ENCODE data around the gene MXD4. TPM values are rescaled to one million over a fixed set of nuclear protein-coding genes. Genes with fewer than 3 reads are reported as not detected.
A peak's percentile ranks its signal among the peaks of the same experiment; 100 is the strongest.
"Not testable (repeated sequence)": the region's sequence is repeated elsewhere in the genome, so short reads cannot be mapped to it uniquely, and the experiment has no call there.

The MXD4 gene
- total RNA-seq, 2 donors from 2014 or later: 13.9 to 14.5 TPM

- ATAC-seq (no peak), DNase-seq (ENCODE audit: low spot score) (no peak)
- H3K4me3 Mint-ChIP-seq: peak overlapping the region; percentile 88
- no peaks in the 10 kb centered on the region for H3K9me3 Mint-ChIP-seq
- H3K27me3 Mint-ChIP-seq: no peaks in the 10 kb centered on the region
- H3K36me3 Mint-ChIP-seq: peaks cover 21% of the 10 kb centered on the region
- peaks cover 43 to 59% of the 10 kb centered on the region in 2 donors for H3K4me1 Mint-ChIP-seq (ENCODE audit: low read depth in 2 of 2)
- H3K27ac Mint-ChIP-seq: peak overlapping the region; percentile 75 to 81
Measured at GRCh38 chr4:2241003-2241402, 20.9 kb downstream of the MXD4 start.

DNA sequence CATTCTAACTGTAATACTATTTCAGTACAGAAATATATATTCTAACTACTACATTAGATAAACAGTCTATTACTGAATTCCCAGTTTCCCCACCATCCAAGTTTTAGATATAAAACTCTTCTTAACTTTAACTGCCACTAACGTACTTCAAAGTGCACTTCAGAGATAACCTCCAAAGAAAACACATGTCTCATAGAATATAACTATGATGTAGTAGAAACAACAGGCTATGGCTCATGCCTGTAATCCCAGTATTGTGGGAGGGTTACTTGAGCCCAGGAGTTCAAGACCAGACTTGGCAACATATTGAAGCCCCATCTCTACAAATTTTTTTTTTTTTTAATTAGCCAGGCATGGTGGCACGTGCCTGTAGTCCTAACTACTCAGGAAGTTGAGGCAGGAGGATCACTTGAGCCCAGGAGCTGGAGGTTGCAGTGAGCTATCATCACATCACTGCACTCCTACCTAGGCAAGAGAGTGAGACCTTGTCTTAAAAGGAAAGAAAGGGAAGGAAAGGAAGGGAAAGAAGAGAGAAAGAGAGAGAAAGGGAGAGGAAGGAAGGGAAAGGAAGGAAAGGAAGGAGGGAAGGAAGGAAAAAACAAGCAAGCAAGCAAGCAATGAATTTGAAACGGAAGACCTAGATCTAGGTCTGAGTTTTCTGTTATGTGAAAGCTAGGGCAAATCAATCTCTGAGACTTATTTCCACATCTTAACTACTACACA is 24.8 kb downstream of the MXD4 start:
- no peaks in the 10 kb centered on the region for H3K27me3 Mint-ChIP-seq
- H3K4me1 Mint-ChIP-seq (ENCODE audit: low read depth in 2 of 2): peaks cover 38 to 49% of the 10 kb centered on the region in 2 donors
- peak overlapping the region; percentile 48 for H3K4me3 Mint-ChIP-seq
- H3K9me3 Mint-ChIP-seq: no peaks in the 10 kb centered on the region
- peaks cover 32% of the 10 kb centered on the region for H3K36me3 Mint-ChIP-seq
- ATAC-seq: no peak
- peak overlapping the region in 1 of 2 donors; percentile 63 for H3K27ac Mint-ChIP-seq
- DNase-seq (ENCODE audit: low spot score): no peak

- H3K27me3 Mint-ChIP-seq: no peaks in the 10 kb centered on the region
- peaks cover 6 to 9% of the 10 kb centered on the region in 2 donors for H3K4me1 Mint-ChIP-seq (ENCODE audit: low read depth in 2 of 2)
- no peak overlapping the region for H3K4me3 Mint-ChIP-seq
- ATAC-seq (no peak), DNase-seq (ENCODE audit: low spot score) (no peak)
- peaks cover 11% of the 10 kb centered on the region for H3K36me3 Mint-ChIP-seq
- H3K9me3 Mint-ChIP-seq: no peaks in the 10 kb centered on the region
- H3K27ac Mint-ChIP-seq: no peak overlapping the region
Measured at GRCh38 chr4:2231082-2231481, 30.8 kb downstream of the MXD4 start.

DNA sequence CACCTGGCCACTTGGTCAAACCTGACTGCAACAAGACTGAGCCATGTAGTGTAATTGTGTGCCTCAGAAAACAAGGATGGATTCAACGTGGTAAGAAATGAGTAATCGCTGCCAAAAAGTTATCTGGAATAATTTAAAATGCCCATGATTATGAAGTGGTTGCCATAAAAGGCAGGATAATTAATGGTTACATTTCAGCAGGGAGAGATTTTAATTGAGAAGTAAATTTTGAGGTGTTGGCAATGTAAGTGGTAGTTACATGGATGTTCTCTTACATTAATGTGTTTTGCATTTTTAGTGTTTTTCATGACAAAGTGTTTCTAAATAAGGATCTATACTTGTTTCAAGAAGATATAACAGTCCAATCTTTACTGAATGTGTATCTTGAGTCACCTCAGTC is 35.6 kb downstream of the MXD4 start:
- ATAC-seq: no peak
- H3K9me3 Mint-ChIP-seq: no peaks in the 10 kb centered on the region
- no peaks in the 10 kb centered on the region for H3K27me3 Mint-ChIP-seq
- H3K36me3 Mint-ChIP-seq: no peaks in the 10 kb centered on the region
- H3K4me1 Mint-ChIP-seq (ENCODE audit: low read depth in 2 of 2): no peaks in the 10 kb centered on the region
- no peak overlapping the region for H3K4me3 Mint-ChIP-seq
- no peak for DNase-seq (ENCODE audit: low spot score)
- H3K27ac Mint-ChIP-seq: no peak overlapping the region

GRCh38 chr4:2222838-2223237 is 39.1 kb downstream of the MXD4 start:
- Mint-ChIP-seq H3K36me3 (no peaks in the 10 kb centered on the region), H3K27ac (no peak overlapping the region), H3K27me3 (no peaks in the 10 kb centered on the region), H3K9me3 (no peaks in the 10 kb centered on the region), H3K4me1 (ENCODE audit: low read depth in 2 of 2) (peaks cover 0 to 5% of the 10 kb centered on the region in 2 donors), H3K4me3 (no peak overlapping the region)
- DNase-seq (ENCODE audit: low spot score) (no peak), ATAC-seq (no peak)

DNA sequence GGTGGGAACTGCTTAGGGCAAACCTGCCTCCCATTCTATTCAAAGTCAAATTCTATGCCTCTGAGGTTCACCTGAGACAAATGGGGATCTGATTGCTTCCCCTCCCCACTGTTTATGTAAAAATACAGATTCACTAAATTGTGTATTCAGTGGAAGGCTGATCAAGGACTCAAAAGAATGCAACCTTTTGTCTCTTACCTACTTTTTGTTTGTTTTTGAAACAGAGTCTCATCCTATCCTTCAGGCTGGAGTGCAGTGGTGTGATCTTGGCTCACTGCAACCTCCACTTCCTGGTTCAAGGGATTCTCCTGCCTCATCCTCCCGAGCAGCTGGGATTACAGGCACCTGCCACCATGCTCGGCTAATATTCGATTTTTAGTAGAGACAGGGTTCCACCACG is 40.5 kb downstream of the MXD4 start:
- H3K4me3 Mint-ChIP-seq; H3K4me1 Mint-ChIP-seq (ENCODE audit: low read depth in 2 of 2); H3K27ac Mint-ChIP-seq; H3K27me3 Mint-ChIP-seq; H3K9me3 Mint-ChIP-seq; DNase-seq (ENCODE audit: low spot score); ATAC-seq; H3K36me3 Mint-ChIP-seq: not testable (repeated sequence)

DNA sequence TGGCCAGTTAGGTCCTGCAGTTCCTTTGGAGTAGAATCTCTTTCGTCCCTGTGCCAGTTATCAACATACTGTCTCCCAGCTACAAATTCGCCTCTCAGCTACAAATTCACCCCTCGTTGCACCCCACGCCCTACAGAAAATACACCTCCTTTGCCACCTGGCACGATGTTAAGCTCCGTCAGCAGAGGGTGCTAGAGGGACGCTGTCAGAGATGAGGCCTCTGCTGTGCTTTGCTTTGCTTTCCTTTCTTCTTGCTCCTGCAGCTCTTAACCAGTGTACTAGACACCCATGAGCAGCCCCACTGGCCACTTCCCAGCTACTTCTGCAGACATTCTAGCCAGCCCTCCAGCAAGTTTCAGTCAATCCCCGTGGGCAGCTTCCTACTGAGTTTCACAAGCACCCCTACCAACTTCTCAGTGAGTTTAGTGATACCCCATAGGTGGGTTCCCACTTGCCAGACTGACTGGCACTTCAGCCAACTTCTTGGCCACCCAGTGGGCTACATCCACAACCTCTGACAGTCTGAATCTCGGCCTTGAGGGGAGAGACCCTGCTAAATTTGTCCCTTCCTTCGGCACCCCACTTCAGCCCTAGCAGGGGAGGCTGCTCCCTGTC is 41.8 kb downstream of the MXD4 start:
- Mint-ChIP-seq H3K9me3 (no peaks in the 10 kb centered on the region), H3K36me3 (no peaks in the 10 kb centered on the region), H3K27ac (no peak overlapping the region), H3K4me3 (no peak overlapping the region), H3K27me3 (peaks cover 0 to 3% of the 10 kb centered on the region in 2 donors), H3K4me1 (ENCODE audit: low read depth in 2 of 2) (peaks cover 0 to 5% of the 10 kb centered on the region in 2 donors)
- peak; percentile 76 for DNase-seq (ENCODE audit: low spot score)
- peak; percentile 71 to 77 for ATAC-seq

DNA sequence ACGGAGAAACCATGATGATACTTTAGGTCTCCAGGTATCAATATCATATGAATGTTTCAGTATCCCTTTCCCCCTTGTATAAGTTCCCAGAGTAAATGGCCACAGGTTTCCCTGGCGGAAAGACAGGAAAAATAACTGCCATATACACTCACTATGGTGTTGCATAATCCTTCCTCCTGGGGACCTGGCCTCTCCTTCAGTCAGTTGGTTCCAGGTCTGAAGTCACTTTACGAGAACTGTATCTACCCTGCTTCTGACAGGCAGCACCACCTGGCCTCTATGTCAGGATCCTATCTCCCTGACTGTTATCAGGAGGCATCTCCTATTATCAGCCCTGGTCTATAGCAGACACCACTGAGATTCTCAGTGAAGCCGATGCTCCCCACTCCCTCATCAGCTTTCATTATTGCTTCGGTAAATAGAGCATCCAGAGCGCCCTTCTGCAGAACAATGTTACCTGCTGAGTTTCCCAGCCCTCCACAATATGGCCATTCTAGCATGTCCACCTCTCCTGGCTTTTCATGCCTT is 42.6 kb downstream of the MXD4 start:
- H3K36me3 Mint-ChIP-seq: no peaks in the 10 kb centered on the region
- peaks cover 0 to 3% of the 10 kb centered on the region in 2 donors for H3K27me3 Mint-ChIP-seq
- no peak overlapping the region for H3K4me3 Mint-ChIP-seq
- peaks cover 0 to 5% of the 10 kb centered on the region in 2 donors for H3K4me1 Mint-ChIP-seq (ENCODE audit: low read depth in 2 of 2)
- no peaks in the 10 kb centered on the region for H3K9me3 Mint-ChIP-seq
- no peak overlapping the region for H3K27ac Mint-ChIP-seq
- no peak for ATAC-seq
- DNase-seq (ENCODE audit: low spot score): no peak

DNA sequence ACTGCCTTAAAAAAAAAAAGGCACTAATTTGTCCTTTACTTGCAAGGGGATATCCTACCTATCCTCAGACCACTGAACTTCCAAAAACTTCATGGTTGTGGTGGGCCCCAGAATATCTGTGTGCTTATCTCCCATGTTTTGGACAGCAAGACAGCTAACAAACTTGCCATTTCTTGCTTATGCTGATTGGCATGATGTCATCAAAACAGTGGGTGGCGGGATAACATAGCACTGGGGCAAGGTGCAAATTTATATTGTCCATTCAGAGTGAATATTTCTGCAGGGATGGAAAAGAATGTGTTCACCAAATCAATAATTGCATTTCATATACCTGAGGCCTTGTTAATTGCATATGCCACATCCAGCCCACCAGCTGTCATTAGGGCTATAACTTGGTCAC is 43.5 kb downstream of the MXD4 start:
- Mint-ChIP-seq H3K36me3 (no peaks in the 10 kb centered on the region), H3K4me3 (no peak overlapping the region), H3K27me3 (peaks cover 0 to 3% of the 10 kb centered on the region in 2 donors), H3K4me1 (ENCODE audit: low read depth in 2 of 2) (peaks cover 0 to 5% of the 10 kb centered on the region in 2 donors), H3K9me3 (no peaks in the 10 kb centered on the region), H3K27ac (no peak overlapping the region)
- DNase-seq (ENCODE audit: low spot score) (no peak), ATAC-seq (no peak)

GRCh38 chr4:2217726-2218125 is 44.2 kb downstream of the MXD4 start:
- DNase-seq (ENCODE audit: low spot score): no peak
- H3K4me3 Mint-ChIP-seq: no peak overlapping the region
- peaks cover 0 to 5% of the 10 kb centered on the region in 2 donors for H3K4me1 Mint-ChIP-seq (ENCODE audit: low read depth in 2 of 2)
- peaks cover 0 to 3% of the 10 kb centered on the region in 2 donors for H3K27me3 Mint-ChIP-seq
- no peaks in the 10 kb centered on the region for H3K9me3 Mint-ChIP-seq
- no peak for ATAC-seq
- H3K27ac Mint-ChIP-seq: no peak overlapping the region
- H3K36me3 Mint-ChIP-seq: no peaks in the 10 kb centered on the region

GRCh38 chr4:2212831-2213230 is 49.1 kb downstream of the MXD4 start:
- Mint-ChIP-seq H3K36me3 (no peaks in the 10 kb centered on the region), H3K27me3 (peaks cover 0 to 3% of the 10 kb centered on the region in 2 donors), H3K27ac (no peak overlapping the region), H3K9me3 (no peaks in the 10 kb centered on the region), H3K4me1 (ENCODE audit: low read depth in 2 of 2) (no peaks in the 10 kb centered on the region), H3K4me3 (no peak overlapping the region)
- no peak for DNase-seq (ENCODE audit: low spot score)
- ATAC-seq: no peak

DNA sequence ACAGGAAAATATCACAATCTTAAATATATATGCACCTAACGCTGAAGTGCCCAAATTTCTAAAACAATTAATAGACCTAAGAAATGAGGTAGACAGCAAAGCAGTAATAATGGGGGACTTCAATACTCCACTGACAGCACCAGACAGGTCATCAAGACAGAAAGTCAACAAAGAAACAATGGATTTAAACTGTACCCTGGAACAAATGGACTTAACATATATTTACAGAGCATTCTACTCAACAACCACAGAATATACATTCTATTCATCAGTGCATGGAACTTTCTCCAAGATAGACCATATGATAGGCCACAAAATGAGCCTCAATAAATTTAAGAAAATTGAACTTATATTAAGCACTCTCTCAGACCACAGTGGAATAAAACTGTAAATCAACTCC is 59.1 kb downstream of the MXD4 start:
- not testable (repeated sequence) for ATAC-seq; H3K4me1 Mint-ChIP-seq (ENCODE audit: low read depth in 2 of 2); H3K9me3 Mint-ChIP-seq; H3K27me3 Mint-ChIP-seq; H3K27ac Mint-ChIP-seq; H3K36me3 Mint-ChIP-seq; DNase-seq (ENCODE audit: low spot score); H3K4me3 Mint-ChIP-seq
